SU-DHL-6 (cell line): ENCODE measurements around the gene PARP14.

Experiments used
- H2AFZ ChIP-seq: fragments of 200-600 bp; sonication (generic); 2 replicates; pipeline ENCODE4 v1.6.1; 2014; ENCODE audit warnings: low read depth, mild to moderate bottlenecking, moderate library complexity, mixed read lengths, antibody characterized with exemption, low read length; ENCODE audit not compliant: severe bottlenecking
- H3F3A ChIP-seq: fragments of 200-600 bp; shearing (Covaris generic); 2 replicates; pipeline ENCODE4 v1.6.0; 2016; ENCODE audit warnings: antibody characterized with exemption, mild to moderate bottlenecking; ENCODE audit not compliant: insufficient read depth
- H3K27ac ChIP-seq: fragments of 200-600 bp; sonication (generic); 2 replicates; pipeline ENCODE4 v1.5.1; 2016; ENCODE audit warnings: low read depth, mild to moderate bottlenecking, low read length, moderate library complexity, mixed read lengths
- H3K27me3 ChIP-seq: fragments of 200-600 bp; sonication (generic), shearing (Covaris generic); 2 replicates; pipeline ENCODE4 v1.6.0; 2014; ENCODE audit warnings: mild to moderate bottlenecking, low read length
- H3K36me3 ChIP-seq: fragments of 200-600 bp; sonication (generic); 2 replicates; pipeline ENCODE4 v1.6.1; 2014; ENCODE audit warnings: mild to moderate bottlenecking, low read length, mixed read lengths
- H3K4me2 ChIP-seq: fragments of 300-600, 200-600 bp; shearing (Covaris generic), sonication (generic); 2 replicates; pipeline ENCODE4 v1.6.0; 2014; ENCODE audit warnings: low read length, low read depth, mild to moderate bottlenecking; ENCODE audit not compliant: poor library complexity, severe bottlenecking
- H3K4me3 ChIP-seq: fragments of 200-600 bp; sonication (generic); 2 replicates; pipeline ENCODE4 v1.5.1; 2014; ENCODE audit warnings: antibody characterized with exemption, low read length, mild to moderate bottlenecking, mixed read lengths; ENCODE audit not compliant: insufficient read depth, poor library complexity, severe bottlenecking
- H3K79me2 ChIP-seq: fragments of 200-600 bp; sonication (generic); 2 replicates; pipeline ENCODE4 v1.6.1; 2014; ENCODE audit warnings: mild to moderate bottlenecking, low read length, moderate library complexity; ENCODE audit not compliant: insufficient read depth
- H3K9ac ChIP-seq: fragments of 200-600 bp; sonication (generic); 2 replicates; pipeline ENCODE4 v1.7.0; 2014; ENCODE audit warnings: mild to moderate bottlenecking, low read length
- H3K9me2 ChIP-seq: fragments of 200-600 bp; sonication (generic); replicated peaks from 2 replicates; pipeline ENCODE4 v1.6.1; 2014; ENCODE audit warnings: low read length; ENCODE audit not compliant: insufficient read depth
- H3K9me3 ChIP-seq: fragments of 200-600 bp; sonication (generic); 2 replicates; pipeline ENCODE4 v1.6.1; 2014; ENCODE audit warnings: low read length, mixed read lengths; ENCODE audit not compliant: insufficient read depth
- H4K20me1 ChIP-seq: fragments of 200-600 bp; sonication (generic); 2 replicates; pipeline ENCODE4 v1.6.1; 2014; ENCODE audit warnings: low read depth, mild to moderate bottlenecking, antibody characterized with exemption, low read length, moderate library complexity, mixed read lengths
- CTCF ChIP-seq: fragments of 200-600 bp; sonication (generic); IDR thresholded peaks from one replicate; pipeline ENCODE4 v1.5.1; 2017; ENCODE audit warnings: antibody characterized with exemption, mild to moderate bottlenecking, low read length, moderate library complexity; ENCODE audit not compliant: insufficient read depth, poor library complexity, severe bottlenecking
- EZH2phosphoT487 ChIP-seq: fragments of 200-600 bp; sonication (generic), shearing (Covaris generic); conservative IDR thresholded peaks from 2 replicates; pipeline ENCODE4 v1.6.1; 2018; ENCODE audit warnings: mild to moderate bottlenecking, antibody characterized with exemption, low read length, moderate library complexity, mixed read lengths

The PARP14 gene

DNA sequence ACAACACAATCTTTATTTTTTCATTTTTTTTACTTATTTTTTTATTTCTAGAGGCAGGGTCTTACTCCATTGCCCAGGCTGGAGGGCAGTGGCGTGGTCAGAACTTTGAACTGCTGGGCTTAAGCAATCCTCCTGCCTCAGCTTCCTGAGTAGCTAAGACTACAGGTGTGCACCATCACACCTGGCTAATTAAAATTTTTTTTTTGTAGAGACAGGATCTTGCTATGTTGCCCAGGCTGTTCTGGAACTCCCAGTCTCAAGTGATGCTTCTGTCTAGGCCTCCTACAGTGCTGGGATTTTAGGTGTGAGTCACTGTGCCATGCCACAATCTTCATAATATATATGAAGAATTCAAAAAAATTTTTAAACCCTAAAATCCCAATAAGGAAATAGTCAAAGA, 92.2 kb downstream of the PARP14 start:
- Histone ChIP-seq H3K27me3 (no peaks in the 10 kb centered on the region), H3K36me3 (no peaks in the 10 kb centered on the region), H4K20me1 (no peaks in the 10 kb centered on the region), H3K9me3 (no peaks in the 10 kb centered on the region), H3K4me2 (no peak overlapping the region), H3F3A (no peaks in the 10 kb centered on the region), H3K79me2 (no peaks in the 10 kb centered on the region), H3K9ac (no peak overlapping the region), H3K27ac (no peak overlapping the region), H3K4me3 (no peak overlapping the region), H2AFZ (no peak overlapping the region), H3K9me2 (no peaks in the 10 kb centered on the region)
- TF ChIP-seq CTCF (no peak), EZH2phosphoT487 (no peak)

DNA sequence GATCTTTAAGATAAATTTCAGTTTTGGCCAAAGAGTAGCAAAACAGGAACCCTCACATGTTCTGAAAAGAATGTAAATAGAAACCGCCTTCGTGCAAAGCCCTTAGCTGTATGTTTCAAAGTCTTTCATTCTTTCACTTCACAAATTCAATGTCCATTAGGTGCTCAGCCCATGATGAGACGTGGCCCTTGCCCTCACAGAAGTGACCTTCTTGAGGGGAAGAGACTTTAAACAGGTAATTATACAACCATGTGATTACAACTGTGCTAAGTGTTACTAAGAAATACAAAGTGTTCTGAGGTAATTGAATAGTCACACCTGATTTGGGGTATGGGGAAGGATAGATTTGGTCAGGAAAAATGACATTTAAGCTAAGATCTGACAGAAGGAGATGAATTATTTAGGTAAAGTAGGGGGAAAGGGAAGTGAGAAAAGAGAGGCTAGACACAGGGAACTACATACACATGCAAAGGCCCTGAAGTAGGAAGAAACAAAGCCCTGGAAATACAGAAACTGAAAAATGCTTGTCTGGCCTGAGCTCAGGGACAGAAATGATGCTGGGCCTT, 93.4 kb downstream of the PARP14 start:
- TF ChIP-seq CTCF (no peak), EZH2phosphoT487 (no peak)
- no peak overlapping the region for H3K4me3 ChIP-seq
- H3K27ac ChIP-seq, result no peak overlapping the region
- H2AFZ ChIP-seq, result no peak overlapping the region
- H3K9me2 ChIP-seq, result no peaks in the 10 kb centered on the region
- no peaks in the 10 kb centered on the region for H3F3A ChIP-seq
- no peaks in the 10 kb centered on the region for H4K20me1 ChIP-seq
- no peak overlapping the region for H3K9ac ChIP-seq
- H3K9me3 ChIP-seq, result no peaks in the 10 kb centered on the region
- H3K36me3 ChIP-seq, result no peaks in the 10 kb centered on the region
- H3K27me3 ChIP-seq, result no peaks in the 10 kb centered on the region
- H3K4me2 ChIP-seq, result no peak overlapping the region
- H3K79me2 ChIP-seq, result no peaks in the 10 kb centered on the region

DNA sequence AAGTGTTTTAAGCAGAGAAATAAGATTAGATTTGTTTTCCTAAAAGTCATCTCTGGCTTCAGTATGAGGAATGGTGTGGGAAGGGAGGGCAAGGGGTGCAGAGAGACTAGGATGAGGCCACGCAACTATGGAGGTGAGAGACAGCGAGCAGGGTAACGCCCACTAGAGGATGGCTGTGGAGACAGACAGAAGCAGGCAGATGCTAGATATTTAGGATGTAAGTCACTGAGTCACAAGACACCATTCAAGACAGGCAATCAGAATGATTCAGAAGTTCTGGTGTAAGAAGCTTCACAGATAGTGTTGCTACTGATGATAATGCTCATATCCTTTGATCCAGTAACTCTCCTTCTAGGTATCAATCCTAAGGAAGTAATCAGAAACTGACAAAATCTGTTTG, 93.9 kb downstream of the PARP14 start:
- H3K27ac ChIP-seq, result no peak overlapping the region
- no peak overlapping the region for H3K4me2 ChIP-seq
- H3K79me2 ChIP-seq, result no peaks in the 10 kb centered on the region

More for the DNA sequence above, 93.9 kb downstream of the PARP14 start:
- no peak overlapping the region for H2AFZ ChIP-seq
- no peaks in the 10 kb centered on the region for H3K27me3 ChIP-seq
- no peaks in the 10 kb centered on the region for H3K9me3 ChIP-seq
- H3K4me3 ChIP-seq, result no peak overlapping the region
- H4K20me1 ChIP-seq, result no peaks in the 10 kb centered on the region
- no peaks in the 10 kb centered on the region for H3F3A ChIP-seq
- no peak overlapping the region for H3K9ac ChIP-seq
- H3K9me2 ChIP-seq, result no peaks in the 10 kb centered on the region
- TF ChIP-seq CTCF, result no peak
- no peak for TF ChIP-seq EZH2phosphoT487
- no peaks in the 10 kb centered on the region for H3K36me3 ChIP-seq
